Loucy (cell line): ENCODE data around the gene CPZ.

Experiments used
- CTCF ChIP-seq: fragments of 200-600 bp; sonication (generic); conservative IDR thresholded peaks from 2 replicates; pipeline ENCODE4 v1.5.1; 2014; ENCODE audit warnings: mild to moderate bottlenecking, antibody characterized with exemption, low read length
- EZH2phosphoT487 ChIP-seq: fragments of 200-600 bp; IDR thresholded peaks from 2 replicates; pipeline ENCODE4 v1.6.1; 2018; ENCODE audit warnings: antibody characterized with exemption, mild to moderate bottlenecking, moderate library complexity, borderline replicate concordance

- no peak for TF ChIP-seq CTCF
- TF ChIP-seq EZH2phosphoT487, result no peak
Observed at GRCh38 chr4:8645753-8646124, 53.2 kb downstream of the CPZ start.
